Panc1 (cell line): Measurements from ENCODE around the gene PDZRN4. TPM values are rescaled to one million over a fixed set of nuclear protein-coding genes. Genes with fewer than 3 reads are reported as not detected.

Experiments
- ATAC-seq: fragments of 200-7000 bp; cut with Tn5 transposase; 2 replicates; pipeline ENCODE4 v1.9.1; 2020; ENCODE audit warnings: mild to moderate bottlenecking, moderate library complexity
- BruUV-seq: library from RNA; stranded (reverse); fragments of 400-500 nt; replicated peaks from 2 replicates; lab custom pipeline; 2021; lab: Mats Ljungman, UMichigan
- CTCF ChIA-PET: fragments of 300-600 bp; sonication (Branson Sonifier 250); formaldehyde crosslinking; loops from one replicate; lab custom pipeline; 2022; ENCODE audit warnings: antibody characterized with exemption; lab: Charles Lee
- POLR2A ChIA-PET: fragments of 300-600 bp; sonication (Branson Sonifier 250); formaldehyde crosslinking; loops from one replicate; lab custom pipeline; 2022; ENCODE audit warnings: antibody characterized with exemption; lab: Charles Lee
- DNase-seq: peaks from one replicate; pipeline ENCODE4 v3.0.0-alpha.2; 2010; ENCODE audit warnings: low read depth, low spot score
- H3K27ac ChIP-seq: 2 replicates; pipeline ENCODE4 v1.5.1; 2011; ENCODE audit warnings: mild to moderate bottlenecking, low read length, inconsistent platforms
- H3K27me3 ChIP-seq: fragments of 200-500 bp; sonication (Bioruptor generic); 2 replicates; pipeline ENCODE4 v1.6.0; 2014; ENCODE audit warnings: low read length, inconsistent platforms; ENCODE audit not compliant: control insufficient read depth, insufficient read depth
- H3K36me3 ChIP-seq: fragments of 200-500 bp; sonication (Bioruptor generic); 2 replicates; pipeline ENCODE4 v1.5.1; 2014; ENCODE audit warnings: inconsistent platforms, mild to moderate bottlenecking, low read length, moderate library complexity; ENCODE audit not compliant: control insufficient read depth, insufficient read depth
- H3K4me1 ChIP-seq: 2 replicates; pipeline ENCODE4 v1.5.1; 2011; ENCODE audit warnings: inconsistent platforms, mild to moderate bottlenecking, low read length, moderate library complexity; ENCODE audit not compliant: control insufficient read depth, insufficient read depth
- H3K4me3 ChIP-seq, 2 experiments: 2 replicates each; pipeline ENCODE4 v1.5.1; 2011 to 2012; ENCODE audit warnings: low read depth in 2 of 2, low read length in 2 of 2, mild to moderate bottlenecking in 2 of 2, inconsistent platforms in 1 of 2, moderate library complexity in 1 of 2
- H3K9me3 ChIP-seq: fragments of 200-500 bp; sonication (Bioruptor generic); 2 replicates; pipeline ENCODE4 v1.5.1; 2014; ENCODE audit warnings: low read depth, mild to moderate bottlenecking, inconsistent platforms, low read length, moderate library complexity; ENCODE audit not compliant: control insufficient read depth, insufficient read depth
- POLR2AphosphoS5 ChIP-seq: IDR thresholded peaks from 2 replicates; pipeline ENCODE4 v1.6.1; 2012; ENCODE audit warnings: mild to moderate bottlenecking, low read depth, low read length, moderate library complexity
- SIN3A ChIP-seq: IDR thresholded peaks from 2 replicates; pipeline ENCODE4 v1.6.1; 2012; ENCODE audit warnings: low read depth, mild to moderate bottlenecking, low read length, moderate library complexity, borderline replicate concordance; ENCODE audit not compliant: insufficient read depth
- TCF7L2 ChIP-seq: IDR thresholded peaks from 2 replicates; pipeline ENCODE4 v1.6.1; 2011; ENCODE audit warnings: mild to moderate bottlenecking, low read depth, low read length, inconsistent platforms
- in situ Hi-C: cut with HindIII; loops from 2 replicates; pipeline ENCODE4 v1.10.0; 2016; ENCODE audit warnings: low sequenced_read_pairs, low pct_unique_long_range_greater_than_20kb
- intact Hi-C: fragments of 100-400 bp; cut with micrococcal nuclease; formaldehyde crosslinking; loops from one replicate; pipeline ENCODE4 v1.10.0; 2022; ENCODE audit not compliant: unreplicated experiment
- total RNA-seq: library from RNA; stranded (reverse); gene quantifications from one replicate; pipeline ENCODE4 v1.2.1, GENCODE V29; 2021; ENCODE audit not compliant: unreplicated experiment
- TF ChIP-seq, protein P1 (sequence below): fragments of 450-650 bp; IDR thresholded peaks from 2 replicates; pipeline ENCODE4 v1.5.1; 2017; ENCODE audit warnings: mild to moderate bottlenecking
- TF ChIP-seq, protein P2 (sequence below), 2 experiments: IDR thresholded peaks; 2 replicates each; pipeline ENCODE4 v1.6.1; 2011 to 2012; ENCODE audit warnings: low read depth in 2 of 2, control low read depth in 1 of 2, low read length in 1 of 2, mild to moderate bottlenecking in 1 of 2, moderate library complexity in 1 of 2; ENCODE audit not compliant: insufficient read depth in 1 of 2

The PDZRN4 gene
- total RNA-seq, 1 experiment from 2014 or later: not detected

- Histone ChIP-seq H3K27ac (no peak overlapping the region), H3K4me1 (no peaks in the 10 kb centered on the region), H3K27me3 (no peaks in the 10 kb centered on the region), H3K36me3 (no peaks in the 10 kb centered on the region), H3K9me3 (no peaks in the 10 kb centered on the region), H3K4me3 (no peak overlapping the region)
- ChIA-PET POLR2A (no interaction called here), CTCF (no interaction called here)
- ATAC-seq (no peak), DNase-seq (no peak)
- in situ Hi-C loops (no loop called here), intact Hi-C loops (no loop called here)
- TF ChIP-seq TCF7L2: no peak
- no peak for TF ChIP-seq POLR2AphosphoS5
- TF ChIP-seq, protein P1, sequence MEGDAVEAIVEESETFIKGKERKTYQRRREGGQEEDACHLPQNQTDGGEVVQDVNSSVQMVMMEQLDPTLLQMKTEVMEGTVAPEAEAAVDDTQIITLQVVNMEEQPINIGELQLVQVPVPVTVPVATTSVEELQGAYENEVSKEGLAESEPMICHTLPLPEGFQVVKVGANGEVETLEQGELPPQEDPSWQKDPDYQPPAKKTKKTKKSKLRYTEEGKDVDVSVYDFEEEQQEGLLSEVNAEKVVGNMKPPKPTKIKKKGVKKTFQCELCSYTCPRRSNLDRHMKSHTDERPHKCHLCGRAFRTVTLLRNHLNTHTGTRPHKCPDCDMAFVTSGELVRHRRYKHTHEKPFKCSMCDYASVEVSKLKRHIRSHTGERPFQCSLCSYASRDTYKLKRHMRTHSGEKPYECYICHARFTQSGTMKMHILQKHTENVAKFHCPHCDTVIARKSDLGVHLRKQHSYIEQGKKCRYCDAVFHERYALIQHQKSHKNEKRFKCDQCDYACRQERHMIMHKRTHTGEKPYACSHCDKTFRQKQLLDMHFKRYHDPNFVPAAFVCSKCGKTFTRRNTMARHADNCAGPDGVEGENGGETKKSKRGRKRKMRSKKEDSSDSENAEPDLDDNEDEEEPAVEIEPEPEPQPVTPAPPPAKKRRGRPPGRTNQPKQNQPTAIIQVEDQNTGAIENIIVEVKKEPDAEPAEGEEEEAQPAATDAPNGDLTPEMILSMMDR: no peak
- TF ChIP-seq, protein P2, sequence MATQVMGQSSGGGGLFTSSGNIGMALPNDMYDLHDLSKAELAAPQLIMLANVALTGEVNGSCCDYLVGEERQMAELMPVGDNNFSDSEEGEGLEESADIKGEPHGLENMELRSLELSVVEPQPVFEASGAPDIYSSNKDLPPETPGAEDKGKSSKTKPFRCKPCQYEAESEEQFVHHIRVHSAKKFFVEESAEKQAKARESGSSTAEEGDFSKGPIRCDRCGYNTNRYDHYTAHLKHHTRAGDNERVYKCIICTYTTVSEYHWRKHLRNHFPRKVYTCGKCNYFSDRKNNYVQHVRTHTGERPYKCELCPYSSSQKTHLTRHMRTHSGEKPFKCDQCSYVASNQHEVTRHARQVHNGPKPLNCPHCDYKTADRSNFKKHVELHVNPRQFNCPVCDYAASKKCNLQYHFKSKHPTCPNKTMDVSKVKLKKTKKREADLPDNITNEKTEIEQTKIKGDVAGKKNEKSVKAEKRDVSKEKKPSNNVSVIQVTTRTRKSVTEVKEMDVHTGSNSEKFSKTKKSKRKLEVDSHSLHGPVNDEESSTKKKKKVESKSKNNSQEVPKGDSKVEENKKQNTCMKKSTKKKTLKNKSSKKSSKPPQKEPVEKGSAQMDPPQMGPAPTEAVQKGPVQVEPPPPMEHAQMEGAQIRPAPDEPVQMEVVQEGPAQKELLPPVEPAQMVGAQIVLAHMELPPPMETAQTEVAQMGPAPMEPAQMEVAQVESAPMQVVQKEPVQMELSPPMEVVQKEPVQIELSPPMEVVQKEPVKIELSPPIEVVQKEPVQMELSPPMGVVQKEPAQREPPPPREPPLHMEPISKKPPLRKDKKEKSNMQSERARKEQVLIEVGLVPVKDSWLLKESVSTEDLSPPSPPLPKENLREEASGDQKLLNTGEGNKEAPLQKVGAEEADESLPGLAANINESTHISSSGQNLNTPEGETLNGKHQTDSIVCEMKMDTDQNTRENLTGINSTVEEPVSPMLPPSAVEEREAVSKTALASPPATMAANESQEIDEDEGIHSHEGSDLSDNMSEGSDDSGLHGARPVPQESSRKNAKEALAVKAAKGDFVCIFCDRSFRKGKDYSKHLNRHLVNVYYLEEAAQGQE (IDR thresholded peaks at IDR 0.05; ENCODE audit: insufficient read depth in 1 of 2, low read depth in 2 of 2, low read length in 1 of 2): no peak
- TF ChIP-seq SIN3A: no peak
- no TSS peak for BruUV-seq
These were observed 254.8 kb downstream of the PDZRN4 start for GRCh38 chr12:41442896-41443295.

- no TSS peak for BruUV-seq
- Histone ChIP-seq H3K27ac (no peak overlapping the region), H3K4me3 (no peak overlapping the region), H3K36me3 (no peaks in the 10 kb centered on the region), H3K27me3 (no peaks in the 10 kb centered on the region), H3K4me1 (no peaks in the 10 kb centered on the region), H3K9me3 (no peaks in the 10 kb centered on the region)
- POLR2A ChIA-PET: no interaction called here
- intact Hi-C loops (no loop called here), in situ Hi-C loops (no loop called here)
- ATAC-seq: no peak
- no peak for TF ChIP-seq POLR2AphosphoS5
- TF ChIP-seq TCF7L2: no peak
- TF ChIP-seq SIN3A: no peak
- TF ChIP-seq, protein P1: no peak
- TF ChIP-seq, protein P2 (IDR thresholded peaks at IDR 0.05; ENCODE audit: insufficient read depth in 1 of 2, low read depth in 2 of 2, low read length in 1 of 2): no peak
- DNase-seq: no peak
- CTCF ChIA-PET: no interaction called here
These were observed 255.6 kb downstream of the PDZRN4 start for GRCh38 chr12:41443690-41444089.
